ENCODE results near the gene ARHGEF17.

ARHGEF17 gene

DNA sequence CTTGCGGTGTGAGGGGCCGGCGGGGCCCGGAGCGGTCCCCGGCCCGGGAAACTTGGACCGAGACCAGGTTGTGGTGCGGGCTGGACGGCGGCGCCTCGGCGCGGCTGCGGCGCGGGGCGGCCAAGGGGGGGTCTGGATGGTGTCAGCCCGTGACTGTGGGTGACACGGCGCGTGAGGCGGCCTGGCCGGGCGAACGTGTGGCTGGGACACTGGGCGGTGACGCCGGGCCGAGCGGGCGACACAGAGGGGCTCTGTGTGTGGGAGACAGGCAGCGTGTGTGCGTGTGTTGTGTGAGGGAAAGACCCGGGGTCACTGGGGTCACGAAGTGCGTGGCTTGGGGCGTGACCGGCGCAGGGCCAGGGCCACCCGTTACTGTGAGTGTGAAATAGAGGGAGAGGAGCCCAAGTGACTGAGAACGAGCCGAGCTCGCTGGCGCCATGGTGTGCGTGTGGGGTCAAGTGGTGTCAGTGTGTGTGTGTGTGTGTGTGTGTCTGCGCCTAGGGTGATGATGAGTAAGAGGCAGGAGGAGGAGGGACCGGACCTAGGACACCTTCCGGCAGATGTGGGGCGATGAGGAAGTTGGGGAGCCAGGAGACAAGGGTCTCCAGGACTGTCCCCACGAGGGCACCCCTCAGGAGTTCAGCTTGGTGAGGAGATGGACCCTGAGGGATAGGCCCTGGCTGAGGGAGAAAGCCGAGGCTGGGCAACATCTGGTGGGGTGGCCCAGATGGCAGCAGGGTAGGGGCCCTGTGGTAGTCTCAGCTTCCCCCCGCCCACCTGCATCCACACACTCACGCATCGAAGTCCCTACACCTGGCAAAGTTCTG, 68.9 kb downstream of the ARHGEF17 start (continued):
- TF ChIP-seq, protein P1, sequence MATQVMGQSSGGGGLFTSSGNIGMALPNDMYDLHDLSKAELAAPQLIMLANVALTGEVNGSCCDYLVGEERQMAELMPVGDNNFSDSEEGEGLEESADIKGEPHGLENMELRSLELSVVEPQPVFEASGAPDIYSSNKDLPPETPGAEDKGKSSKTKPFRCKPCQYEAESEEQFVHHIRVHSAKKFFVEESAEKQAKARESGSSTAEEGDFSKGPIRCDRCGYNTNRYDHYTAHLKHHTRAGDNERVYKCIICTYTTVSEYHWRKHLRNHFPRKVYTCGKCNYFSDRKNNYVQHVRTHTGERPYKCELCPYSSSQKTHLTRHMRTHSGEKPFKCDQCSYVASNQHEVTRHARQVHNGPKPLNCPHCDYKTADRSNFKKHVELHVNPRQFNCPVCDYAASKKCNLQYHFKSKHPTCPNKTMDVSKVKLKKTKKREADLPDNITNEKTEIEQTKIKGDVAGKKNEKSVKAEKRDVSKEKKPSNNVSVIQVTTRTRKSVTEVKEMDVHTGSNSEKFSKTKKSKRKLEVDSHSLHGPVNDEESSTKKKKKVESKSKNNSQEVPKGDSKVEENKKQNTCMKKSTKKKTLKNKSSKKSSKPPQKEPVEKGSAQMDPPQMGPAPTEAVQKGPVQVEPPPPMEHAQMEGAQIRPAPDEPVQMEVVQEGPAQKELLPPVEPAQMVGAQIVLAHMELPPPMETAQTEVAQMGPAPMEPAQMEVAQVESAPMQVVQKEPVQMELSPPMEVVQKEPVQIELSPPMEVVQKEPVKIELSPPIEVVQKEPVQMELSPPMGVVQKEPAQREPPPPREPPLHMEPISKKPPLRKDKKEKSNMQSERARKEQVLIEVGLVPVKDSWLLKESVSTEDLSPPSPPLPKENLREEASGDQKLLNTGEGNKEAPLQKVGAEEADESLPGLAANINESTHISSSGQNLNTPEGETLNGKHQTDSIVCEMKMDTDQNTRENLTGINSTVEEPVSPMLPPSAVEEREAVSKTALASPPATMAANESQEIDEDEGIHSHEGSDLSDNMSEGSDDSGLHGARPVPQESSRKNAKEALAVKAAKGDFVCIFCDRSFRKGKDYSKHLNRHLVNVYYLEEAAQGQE (tag by site-specific recombination; IDR thresholded peaks at IDR 0.05), result no peak
- TF ChIP-seq MEIS1 (CRISPR knock-in tag; IDR thresholded peaks at IDR 0.05; ENCODE audit: borderline replicate concordance), result no peak
- no peak for TF ChIP-seq ZNF658 (tag by site-specific recombination; IDR thresholded peaks at IDR 0.05)
- TF ChIP-seq ZNF510 (tag by site-specific recombination; IDR thresholded peaks at IDR 0.05; ENCODE audit: insufficient replicate concordance), result no peak
- TF ChIP-seq ZNF777 (tag by site-specific recombination; IDR thresholded peaks at IDR 0.05; ENCODE audit: borderline replicate concordance), result no peak
- TF ChIP-seq, protein P2, sequence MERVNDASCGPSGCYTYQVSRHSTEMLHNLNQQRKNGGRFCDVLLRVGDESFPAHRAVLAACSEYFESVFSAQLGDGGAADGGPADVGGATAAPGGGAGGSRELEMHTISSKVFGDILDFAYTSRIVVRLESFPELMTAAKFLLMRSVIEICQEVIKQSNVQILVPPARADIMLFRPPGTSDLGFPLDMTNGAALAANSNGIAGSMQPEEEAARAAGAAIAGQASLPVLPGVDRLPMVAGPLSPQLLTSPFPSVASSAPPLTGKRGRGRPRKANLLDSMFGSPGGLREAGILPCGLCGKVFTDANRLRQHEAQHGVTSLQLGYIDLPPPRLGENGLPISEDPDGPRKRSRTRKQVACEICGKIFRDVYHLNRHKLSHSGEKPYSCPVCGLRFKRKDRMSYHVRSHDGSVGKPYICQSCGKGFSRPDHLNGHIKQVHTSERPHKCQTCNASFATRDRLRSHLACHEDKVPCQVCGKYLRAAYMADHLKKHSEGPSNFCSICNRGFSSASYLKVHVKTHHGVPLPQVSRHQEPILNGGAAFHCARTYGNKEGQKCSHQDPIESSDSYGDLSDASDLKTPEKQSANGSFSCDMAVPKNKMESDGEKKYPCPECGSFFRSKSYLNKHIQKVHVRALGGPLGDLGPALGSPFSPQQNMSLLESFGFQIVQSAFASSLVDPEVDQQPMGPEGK (tag by site-specific recombination; IDR thresholded peaks at IDR 0.05), result peak; percentile 92
- TF ChIP-seq KLF1 (tag by site-specific recombination; IDR thresholded peaks at IDR 0.05), result peak; percentile 69
- no peak for TF ChIP-seq ZNF354C (tag by site-specific recombination; IDR thresholded peaks at IDR 0.05; ENCODE audit: borderline replicate concordance, low read depth)
- TF ChIP-seq, protein P3, sequence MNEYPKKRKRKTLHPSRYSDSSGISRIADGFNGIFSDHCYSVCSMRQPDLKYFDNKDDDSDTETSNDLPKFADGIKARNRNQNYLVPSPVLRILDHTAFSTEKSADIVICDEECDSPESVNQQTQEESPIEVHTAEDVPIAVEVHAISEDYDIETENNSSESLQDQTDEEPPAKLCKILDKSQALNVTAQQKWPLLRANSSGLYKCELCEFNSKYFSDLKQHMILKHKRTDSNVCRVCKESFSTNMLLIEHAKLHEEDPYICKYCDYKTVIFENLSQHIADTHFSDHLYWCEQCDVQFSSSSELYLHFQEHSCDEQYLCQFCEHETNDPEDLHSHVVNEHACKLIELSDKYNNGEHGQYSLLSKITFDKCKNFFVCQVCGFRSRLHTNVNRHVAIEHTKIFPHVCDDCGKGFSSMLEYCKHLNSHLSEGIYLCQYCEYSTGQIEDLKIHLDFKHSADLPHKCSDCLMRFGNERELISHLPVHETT (tag by site-specific recombination; IDR thresholded peaks at IDR 0.05), result peak; percentile 86; the same call in 1 of the 2 replicates
- TF ChIP-seq SCRT1 (tag by site-specific recombination; IDR thresholded peaks at IDR 0.05; ENCODE audit: borderline replicate concordance), result no peak
- TF ChIP-seq IKZF3 (tag by site-specific recombination; IDR thresholded peaks at IDR 0.05), result no peak
- no peak for TF ChIP-seq ZNF274 (IDR thresholded peaks at IDR 0.05; ENCODE audit: low read length)
- no peak for TF ChIP-seq ZNF274 (tag by site-specific recombination; IDR thresholded peaks at IDR 0.05; ENCODE audit: borderline replicate concordance)
- no peak for TF ChIP-seq ZNF16 (tag by site-specific recombination; IDR thresholded peaks at IDR 0.05; ENCODE audit: low read depth)
- TF ChIP-seq ZFP69B (tag by site-specific recombination; IDR thresholded peaks at IDR 0.05), result peak; percentile 89
- TF ChIP-seq ZNF501 (tag by site-specific recombination; IDR thresholded peaks at IDR 0.05), result peak; percentile 84; the same call in 1 of the 2 replicates
- TF ChIP-seq, protein P4, sequence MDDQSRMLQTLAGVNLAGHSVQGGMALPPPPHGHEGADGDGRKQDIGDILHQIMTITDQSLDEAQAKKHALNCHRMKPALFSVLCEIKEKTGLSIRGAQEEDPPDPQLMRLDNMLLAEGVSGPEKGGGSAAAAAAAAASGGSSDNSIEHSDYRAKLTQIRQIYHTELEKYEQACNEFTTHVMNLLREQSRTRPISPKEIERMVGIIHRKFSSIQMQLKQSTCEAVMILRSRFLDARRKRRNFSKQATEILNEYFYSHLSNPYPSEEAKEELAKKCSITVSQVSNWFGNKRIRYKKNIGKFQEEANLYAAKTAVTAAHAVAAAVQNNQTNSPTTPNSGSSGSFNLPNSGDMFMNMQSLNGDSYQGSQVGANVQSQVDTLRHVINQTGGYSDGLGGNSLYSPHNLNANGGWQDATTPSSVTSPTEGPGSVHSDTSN (CRISPR knock-in tag; IDR thresholded peaks at IDR 0.05), result no peak
- TF ChIP-seq GFI1B (tag by site-specific recombination; IDR thresholded peaks at IDR 0.05), result 0 out of 2 replicates have a peak, but pooled peaks have one; percentile 34
- TF ChIP-seq ZNF776 (tag by site-specific recombination; IDR thresholded peaks at IDR 0.05; ENCODE audit: borderline replicate concordance), result no peak
